Activated naive CD4-positive, alpha-beta T cell treated with anti-CD3 and anti-CD28 coated beads, Interleukin-2, amount 10 ng/mL, durations not matched to agents 5 hours and 36 hours (primary cell): ENCODE results near the gene C2orf72. TPM values are rescaled to one million over a fixed set of nuclear protein-coding genes. Genes with fewer than 3 reads are reported as not detected.

Experiments used
- total RNA-seq, 2 experiments: library from RNA; stranded (reverse); gene quantifications; one replicate each; pipeline ENCODE4 v1.2.3, GENCODE V29; 2021

The C2orf72 gene
- under 1 TPM; 0.35 to 0.65 TPM for total RNA-seq

GRCh38 chr2:231037202-231037730 lies at the start of gene C2orf72:
TSS of gene C2orf72 (plus strand) at chr2:231037523. CDS start at chr2:231037566, 43 bp downstream.

GRCh38 chr2:230995821-230996220 lies 41.5 kb upstream of the C2orf72 start, which contains the start of gene SPATA3:
TSS of gene SPATA3 (plus strand) at chr2:230996121. CDS start at chr2:230996234, 113 bp downstream.

GRCh38 chr2:231056453-231057416 lies 19.4 kb downstream of the C2orf72 start, which contains the start of gene PSMD1:
TSS of gene PSMD1 (plus strand) at chr2:231056867. CDS start at chr2:231057026, 159 bp downstream.

Other genes starting within 250 kb of the C2orf72 start
- gene ITM2C, start 172.6 kb upstream of the C2orf72 start, total RNA-seq = 10 to 100 TPM; 12.2 to 13.5 TPM
- 1 to 10 TPM; 2.4 to 2.9 TPM for gene GPR55, start 112.3 kb upstream of the C2orf72 start, total RNA-seq
- gene SPATA3, start 41.4 kb upstream of the C2orf72 start, total RNA-seq = not detected
- gene PSMD1, start 19.3 kb downstream of the C2orf72 start, total RNA-seq = 10 to 100 TPM; 60.7 to 62.5 TPM
- not detected for gene HTR2B, start 87.5 kb downstream of the C2orf72 start, total RNA-seq
- under 1 TPM; 0.50 to 0.51 TPM for gene ARMC9, start 161.1 kb downstream of the C2orf72 start, total RNA-seq